SU-DHL-6 (cell line): ENCODE results near the gene NINJ2.
A peak's percentile ranks its signal among the peaks of the same experiment; 100 is the strongest.

ENCODE experiments used
- H2AFZ ChIP-seq: fragments of 200-600 bp; sonication (generic); 2 replicates; pipeline ENCODE4 v1.6.1; 2014; ENCODE audit warnings: low read depth, mild to moderate bottlenecking, moderate library complexity, mixed read lengths, antibody characterized with exemption, low read length; ENCODE audit not compliant: severe bottlenecking
- H3F3A ChIP-seq: fragments of 200-600 bp; shearing (Covaris generic); 2 replicates; pipeline ENCODE4 v1.6.0; 2016; ENCODE audit warnings: antibody characterized with exemption, mild to moderate bottlenecking; ENCODE audit not compliant: insufficient read depth
- H3K27ac ChIP-seq: fragments of 200-600 bp; sonication (generic); 2 replicates; pipeline ENCODE4 v1.5.1; 2016; ENCODE audit warnings: low read depth, mild to moderate bottlenecking, low read length, moderate library complexity, mixed read lengths
- H3K27me3 ChIP-seq: fragments of 200-600 bp; sonication (generic), shearing (Covaris generic); 2 replicates; pipeline ENCODE4 v1.6.0; 2014; ENCODE audit warnings: mild to moderate bottlenecking, low read length
- H3K36me3 ChIP-seq: fragments of 200-600 bp; sonication (generic); 2 replicates; pipeline ENCODE4 v1.6.1; 2014; ENCODE audit warnings: mild to moderate bottlenecking, low read length, mixed read lengths
- H3K4me2 ChIP-seq: fragments of 300-600, 200-600 bp; shearing (Covaris generic), sonication (generic); 2 replicates; pipeline ENCODE4 v1.6.0; 2014; ENCODE audit warnings: low read length, low read depth, mild to moderate bottlenecking; ENCODE audit not compliant: poor library complexity, severe bottlenecking
- H3K4me3 ChIP-seq: fragments of 200-600 bp; sonication (generic); 2 replicates; pipeline ENCODE4 v1.5.1; 2014; ENCODE audit warnings: antibody characterized with exemption, low read length, mild to moderate bottlenecking, mixed read lengths; ENCODE audit not compliant: insufficient read depth, poor library complexity, severe bottlenecking
- H3K79me2 ChIP-seq: fragments of 200-600 bp; sonication (generic); 2 replicates; pipeline ENCODE4 v1.6.1; 2014; ENCODE audit warnings: mild to moderate bottlenecking, low read length, moderate library complexity; ENCODE audit not compliant: insufficient read depth
- H3K9ac ChIP-seq: fragments of 200-600 bp; sonication (generic); 2 replicates; pipeline ENCODE4 v1.7.0; 2014; ENCODE audit warnings: mild to moderate bottlenecking, low read length
- H3K9me2 ChIP-seq: fragments of 200-600 bp; sonication (generic); replicated peaks from 2 replicates; pipeline ENCODE4 v1.6.1; 2014; ENCODE audit warnings: low read length; ENCODE audit not compliant: insufficient read depth
- H3K9me3 ChIP-seq: fragments of 200-600 bp; sonication (generic); 2 replicates; pipeline ENCODE4 v1.6.1; 2014; ENCODE audit warnings: low read length, mixed read lengths; ENCODE audit not compliant: insufficient read depth
- H4K20me1 ChIP-seq: fragments of 200-600 bp; sonication (generic); 2 replicates; pipeline ENCODE4 v1.6.1; 2014; ENCODE audit warnings: low read depth, mild to moderate bottlenecking, antibody characterized with exemption, low read length, moderate library complexity, mixed read lengths
- CTCF ChIP-seq: fragments of 200-600 bp; sonication (generic); IDR thresholded peaks from one replicate; pipeline ENCODE4 v1.5.1; 2017; ENCODE audit warnings: antibody characterized with exemption, mild to moderate bottlenecking, low read length, moderate library complexity; ENCODE audit not compliant: insufficient read depth, poor library complexity, severe bottlenecking
- EZH2phosphoT487 ChIP-seq: fragments of 200-600 bp; sonication (generic), shearing (Covaris generic); conservative IDR thresholded peaks from 2 replicates; pipeline ENCODE4 v1.6.1; 2018; ENCODE audit warnings: mild to moderate bottlenecking, antibody characterized with exemption, low read length, moderate library complexity, mixed read lengths

NINJ2 gene

GRCh38 chr12:570921-571794, 92.1 kb downstream of the NINJ2 start:
- H3K9ac ChIP-seq, result no peak overlapping the region
- no peak overlapping the region for H3K4me3 ChIP-seq
- H3K27me3 ChIP-seq, result no peaks in the 10 kb centered on the region
- no peaks in the 10 kb centered on the region for H3K9me3 ChIP-seq
- H3K36me3 ChIP-seq, result no peaks in the 10 kb centered on the region
- H4K20me1 ChIP-seq, result no peaks in the 10 kb centered on the region
- H3K9me2 ChIP-seq, result no peaks in the 10 kb centered on the region
- H3K79me2 ChIP-seq, result no peaks in the 10 kb centered on the region
- no peak overlapping the region for H2AFZ ChIP-seq
- TF ChIP-seq EZH2phosphoT487, result no peak
- H3K27ac ChIP-seq, result no peak overlapping the region
- H3K4me2 ChIP-seq, result no peak overlapping the region
- H3F3A ChIP-seq, result no peaks in the 10 kb centered on the region

- H3K79me2 ChIP-seq, result no peaks in the 10 kb centered on the region
- no peaks in the 10 kb centered on the region for H4K20me1 ChIP-seq
- H3K9me3 ChIP-seq, result no peaks in the 10 kb centered on the region
- no peaks in the 10 kb centered on the region for H3K36me3 ChIP-seq
- H3K9me2 ChIP-seq, result no peaks in the 10 kb centered on the region
- peak overlapping the region; percentile 59; the same call in 1 of the 2 replicates for H3K9ac ChIP-seq
- H3K4me2 ChIP-seq, result peak overlapping the region; percentile 86
- no peak for TF ChIP-seq EZH2phosphoT487
- TF ChIP-seq CTCF, result no peak
- H3K4me3 ChIP-seq, result no peak overlapping the region
- no peak overlapping the region for H3K27ac ChIP-seq
- H3K27me3 ChIP-seq, result no peaks in the 10 kb centered on the region
- peak overlapping the region; percentile 95 for H2AFZ ChIP-seq
- no peaks in the 10 kb centered on the region for H3F3A ChIP-seq
Observed at GRCh38 chr12:570435-570920, 92.8 kb downstream of the NINJ2 start.

- Histone ChIP-seq H3F3A (no peaks in the 10 kb centered on the region), H3K79me2 (no peaks in the 10 kb centered on the region), H3K36me3 (no peaks in the 10 kb centered on the region), H3K27ac (no peak overlapping the region), H3K4me2 (peak overlapping the region; percentile 86), H4K20me1 (no peaks in the 10 kb centered on the region), H3K4me3 (peak overlapping the region; percentile 61), H3K9me3 (no peaks in the 10 kb centered on the region), H3K9ac (peak overlapping the region; percentile 59), H3K27me3 (no peaks in the 10 kb centered on the region), H2AFZ (peak overlapping the region; percentile 95), H3K9me2 (no peaks in the 10 kb centered on the region)
- peak; percentile 88 for TF ChIP-seq CTCF
- TF ChIP-seq EZH2phosphoT487, result no peak
Observed at GRCh38 chr12:569803-570434, 93.3 kb downstream of the NINJ2 start.
